Vagina (tissue), 2 donors: Measurements from ENCODE around the gene NACC2.

ENCODE experiments used
- POLR2A ChIP-seq, 2 donors: fragments of 450-650 bp; IDR thresholded peaks; one replicate each; pipeline ENCODE4 v1.6.1; 2017; ENCODE audit warnings: antibody characterized with exemption in 2 of 2, mild to moderate bottlenecking in 2 of 2, moderate library complexity in 2 of 2
- POLR2AphosphoS5 ChIP-seq, 2 donors: sonication (generic); formaldehyde crosslinking; IDR thresholded peaks; one replicate each; pipeline ENCODE4 v1.9.0; 2017; ENCODE audit warnings: antibody characterized with exemption in 2 of 2, mild to moderate bottlenecking in 2 of 2, low read depth in 1 of 2; ENCODE audit not compliant: insufficient read depth in 1 of 2
- TF ChIP-seq, protein P1 (sequence below), 3 experiments: fragments of 450-650 bp in 2 of 3; fragments of 200-600 bp in 1 of 3; sonication (generic) in 1 of 3; IDR thresholded peaks; one replicate each; pipeline ENCODE4 v1.5.1; 2017 to 2019; ENCODE audit warnings: antibody characterized with exemption in 3 of 3, mild to moderate bottlenecking in 2 of 3, moderate library complexity in 2 of 3

DNA sequence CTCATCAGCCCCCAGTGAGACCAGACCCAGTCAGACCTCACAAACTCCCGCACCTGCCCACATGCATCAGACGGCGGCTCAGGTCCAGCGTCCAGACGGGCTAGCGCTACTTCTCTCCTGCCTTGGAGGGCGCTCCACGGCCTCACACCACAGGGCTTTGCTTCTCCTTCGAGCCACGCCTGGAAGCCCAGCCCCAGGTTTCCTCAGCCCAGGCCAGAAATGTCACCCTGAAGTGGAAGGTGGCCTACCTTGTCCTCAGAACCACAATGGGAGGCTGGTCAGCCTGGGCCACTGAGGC is 2.8 kb downstream of the NACC2 start:
- TF ChIP-seq, protein P1, sequence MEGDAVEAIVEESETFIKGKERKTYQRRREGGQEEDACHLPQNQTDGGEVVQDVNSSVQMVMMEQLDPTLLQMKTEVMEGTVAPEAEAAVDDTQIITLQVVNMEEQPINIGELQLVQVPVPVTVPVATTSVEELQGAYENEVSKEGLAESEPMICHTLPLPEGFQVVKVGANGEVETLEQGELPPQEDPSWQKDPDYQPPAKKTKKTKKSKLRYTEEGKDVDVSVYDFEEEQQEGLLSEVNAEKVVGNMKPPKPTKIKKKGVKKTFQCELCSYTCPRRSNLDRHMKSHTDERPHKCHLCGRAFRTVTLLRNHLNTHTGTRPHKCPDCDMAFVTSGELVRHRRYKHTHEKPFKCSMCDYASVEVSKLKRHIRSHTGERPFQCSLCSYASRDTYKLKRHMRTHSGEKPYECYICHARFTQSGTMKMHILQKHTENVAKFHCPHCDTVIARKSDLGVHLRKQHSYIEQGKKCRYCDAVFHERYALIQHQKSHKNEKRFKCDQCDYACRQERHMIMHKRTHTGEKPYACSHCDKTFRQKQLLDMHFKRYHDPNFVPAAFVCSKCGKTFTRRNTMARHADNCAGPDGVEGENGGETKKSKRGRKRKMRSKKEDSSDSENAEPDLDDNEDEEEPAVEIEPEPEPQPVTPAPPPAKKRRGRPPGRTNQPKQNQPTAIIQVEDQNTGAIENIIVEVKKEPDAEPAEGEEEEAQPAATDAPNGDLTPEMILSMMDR (IDR thresholded peaks at IDR 0.05): no peak
- TF ChIP-seq POLR2A (IDR thresholded peaks at IDR 0.05) (no peak), POLR2AphosphoS5 (IDR thresholded peaks at IDR 0.05; ENCODE audit: insufficient read depth in 1 of 2, low read depth in 1 of 2) (no peak)
